SKM-1 treated with dmso at 0.1 percent for 144 hours (cell line): ENCODE data around the gene KCNH2.

Experiments used
- DNase-seq: peaks from one replicate; lab custom pipeline; 2025; ENCODE audit not compliant: unreplicated experiment; lab: John Stamatoyannopoulos, UW

Gene KCNH2

GRCh38 chr7:150939052-150939451 lies 39.1 kb downstream of the KCNH2 start:
- DNase-seq: no peak

- no peak for DNase-seq
Measured at GRCh38 chr7:150938566-150938965, 39.6 kb downstream of the KCNH2 start.

GRCh38 chr7:150937848-150938561 lies 40.1 kb downstream of the KCNH2 start:
- DNase-seq: no peak

GRCh38 chr7:150936018-150936417 lies 42.1 kb downstream of the KCNH2 start:
- no peak for DNase-seq

- no peak for DNase-seq
Measured at GRCh38 chr7:150935149-150935548, 43.0 kb downstream of the KCNH2 start.

- no peak for DNase-seq
Measured at GRCh38 chr7:150934045-150934766, 43.9 kb downstream of the KCNH2 start.

GRCh38 chr7:150931199-150931869 lies 46.8 kb downstream of the KCNH2 start:
- no peak for DNase-seq

GRCh38 chr7:150928541-150928940 lies 49.6 kb downstream of the KCNH2 start:
- no peak for DNase-seq

- no peak for DNase-seq
Measured at GRCh38 chr7:150927956-150928344, 50.2 kb downstream of the KCNH2 start.

- no peak for DNase-seq
Measured at GRCh38 chr7:150927157-150927955, 50.8 kb downstream of the KCNH2 start.

GRCh38 chr7:150926066-150926465 lies 52.1 kb downstream of the KCNH2 start:
- DNase-seq: no peak

GRCh38 chr7:150924369-150924781 lies 53.7 kb downstream of the KCNH2 start:
- DNase-seq: no peak

- DNase-seq: no peak
Measured at GRCh38 chr7:150923802-150924201, 54.3 kb downstream of the KCNH2 start.

- DNase-seq: no peak
Measured at GRCh38 chr7:150923196-150923595, 54.9 kb downstream of the KCNH2 start.

- DNase-seq: no peak
Measured at GRCh38 chr7:150919160-150919559, 59.0 kb downstream of the KCNH2 start.

GRCh38 chr7:150918378-150918777 lies 59.7 kb downstream of the KCNH2 start:
- no peak for DNase-seq

- no peak for DNase-seq
Measured at GRCh38 chr7:150917969-150918368, 60.2 kb downstream of the KCNH2 start.

- no peak for DNase-seq
Measured at GRCh38 chr7:150916670-150917069, 61.5 kb downstream of the KCNH2 start.

- DNase-seq: no peak
Measured at GRCh38 chr7:150914966-150915365, 63.2 kb downstream of the KCNH2 start.

- DNase-seq: no peak
Measured at GRCh38 chr7:150914196-150914595, 63.9 kb downstream of the KCNH2 start.

GRCh38 chr7:150912427-150912826 lies 65.7 kb downstream of the KCNH2 start:
- DNase-seq: no peak
